Stimulated activated CD4-positive, alpha-beta T cell treated with anti-CD3 and anti-CD28 coated beads, Interleukin-12 subunit alpha, Interleukin-12 subunit beta, amount 100 ng/mL, for 24 hours (primary cell): Measurements from ENCODE around the gene NLK.
"Not testable (repeated sequence)": the region's sequence is repeated elsewhere in the genome, so short reads cannot be mapped to it uniquely, and the experiment has no call there.

Source experiments
- DNase-seq, 2 experiments: peaks; one replicate each; pipeline ENCODE4 v3.0.0-alpha.2; 2020; ENCODE audit warnings: low read depth in 2 of 2

NLK gene

GRCh38 chr17:28072936-28073533 is 30.6 kb downstream of the NLK start:
- DNase-seq: no peak

DNA sequence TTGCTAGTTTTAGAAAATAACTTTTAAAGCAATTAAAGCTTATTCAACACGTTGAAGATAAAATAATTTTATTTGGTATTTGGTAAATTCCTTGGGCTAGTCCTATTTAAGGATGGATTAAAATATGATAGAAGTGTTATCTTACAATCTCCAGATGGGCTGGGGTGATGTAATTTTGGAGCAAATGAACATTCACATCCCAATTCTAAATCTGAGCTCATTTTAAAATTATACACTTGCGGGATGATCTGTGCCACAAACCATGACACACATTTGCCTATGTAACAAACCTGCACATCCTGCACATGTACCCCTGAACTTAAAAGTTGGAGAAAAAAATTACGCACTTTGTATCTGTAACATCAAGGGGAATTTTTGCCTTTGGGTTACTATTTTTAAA is 31.5 kb downstream of the NLK start:
- DNase-seq: no peak

GRCh38 chr17:28076144-28076543 is 33.7 kb downstream of the NLK start:
- DNase-seq: no peak

DNA sequence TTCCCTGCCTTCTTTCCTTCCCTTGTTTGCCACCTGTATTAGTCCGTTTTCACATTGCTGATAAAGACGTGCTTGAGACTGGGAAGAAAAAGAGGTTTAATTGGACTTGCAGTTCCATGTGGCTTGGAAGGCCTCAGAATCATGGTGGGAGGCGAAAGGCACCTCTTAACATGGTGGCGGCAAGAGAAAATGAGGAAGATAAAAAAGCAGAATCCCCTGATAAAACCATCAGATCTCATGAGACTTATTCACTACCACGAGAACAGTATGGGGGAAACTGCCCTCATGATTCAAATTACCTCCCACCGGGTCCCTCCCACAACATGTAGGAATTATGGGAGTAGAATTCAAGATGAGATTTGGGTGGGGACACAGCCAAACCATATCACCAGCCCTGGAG is 34.7 kb downstream of the NLK start:
- DNase-seq: not testable (repeated sequence)

- DNase-seq: no peak
These were observed 36.1 kb downstream of the NLK start for GRCh38 chr17:28078341-28079229.

DNA sequence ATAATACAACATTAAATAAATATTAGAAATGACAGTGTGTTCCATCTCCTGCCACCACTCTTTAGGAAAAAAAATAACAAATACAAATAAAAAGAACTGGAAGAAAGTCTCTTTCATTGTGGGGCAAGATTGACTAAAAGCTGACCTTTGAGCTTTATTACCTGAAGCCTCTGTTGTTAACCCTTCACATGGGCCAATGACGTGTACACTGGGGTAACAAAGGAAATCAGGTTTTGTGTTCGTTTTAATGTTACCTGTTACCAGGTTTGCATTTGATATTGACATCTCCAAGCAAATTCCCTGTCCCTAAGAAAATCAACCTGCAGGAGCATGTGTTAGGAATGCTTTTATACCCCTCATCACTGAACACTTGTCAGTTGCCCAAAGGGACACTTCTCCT is 39.0 kb downstream of the NLK start:
- no peak for DNase-seq

DNA sequence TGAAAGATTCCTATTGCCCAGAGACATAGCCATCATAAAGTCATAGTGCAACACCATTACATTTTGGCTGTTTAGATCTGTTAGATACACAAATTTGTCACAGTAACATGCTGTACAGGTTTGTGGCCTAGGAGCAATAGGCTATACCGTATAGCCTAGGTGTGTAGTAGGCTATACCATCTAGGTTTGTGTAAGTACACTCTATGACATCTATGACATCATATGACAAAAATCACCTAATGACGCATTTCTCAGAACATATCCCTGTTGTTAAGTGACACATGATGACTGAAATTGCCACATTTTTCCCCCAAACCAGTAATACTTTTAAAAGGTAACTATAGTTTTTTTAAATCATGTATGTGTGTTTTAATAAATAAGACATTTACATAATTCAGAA is 43.3 kb downstream of the NLK start:
- no peak for DNase-seq

GRCh38 chr17:28086519-28086918 is 44.0 kb downstream of the NLK start:
- DNase-seq: no peak

DNA sequence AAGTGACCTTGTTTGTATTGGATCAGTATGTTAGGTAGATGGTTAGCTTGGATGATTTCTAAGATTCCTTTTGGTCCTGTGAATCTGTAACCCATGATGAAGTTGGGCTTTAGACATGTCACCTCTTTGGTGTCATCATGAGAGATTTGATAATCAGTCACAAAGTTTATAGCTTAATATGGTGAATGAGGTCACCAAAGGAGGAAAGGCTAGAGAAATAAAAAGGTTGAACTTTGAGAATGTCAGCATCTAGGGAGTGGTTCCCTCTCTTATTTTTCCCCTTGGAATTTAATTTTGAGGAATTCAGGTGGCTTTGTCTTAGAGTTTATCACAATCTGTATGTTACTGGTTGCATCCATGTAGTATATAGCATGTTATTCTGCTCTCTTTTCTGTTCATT is 45.3 kb downstream of the NLK start:
- no peak for DNase-seq

GRCh38 chr17:28090551-28090950 is 48.1 kb downstream of the NLK start:
- DNase-seq: no peak

- no peak for DNase-seq
These were observed 49.6 kb downstream of the NLK start for GRCh38 chr17:28092088-28092487.

GRCh38 chr17:28093999-28094716 is 51.7 kb downstream of the NLK start:
- DNase-seq: no peak

DNA sequence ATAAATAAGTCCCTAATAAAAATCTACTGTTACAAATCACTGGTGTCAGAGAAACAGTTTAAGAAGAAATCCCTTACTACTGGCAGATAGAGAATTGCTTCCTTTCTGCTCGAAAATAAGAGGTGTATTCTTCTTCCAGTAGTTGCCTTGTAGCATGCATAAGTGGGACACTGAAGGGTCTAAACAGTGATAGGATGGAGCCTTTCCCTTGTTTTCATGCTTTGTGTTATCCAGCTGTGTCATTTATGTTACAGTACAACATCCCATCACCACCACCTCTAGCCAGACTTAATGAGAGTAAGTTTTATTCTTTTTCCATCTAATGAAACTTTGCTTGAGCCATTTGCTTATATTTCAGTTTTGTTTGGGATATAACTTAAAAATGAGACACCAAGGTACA is 54.3 kb downstream of the NLK start:
- DNase-seq: no peak

DNA sequence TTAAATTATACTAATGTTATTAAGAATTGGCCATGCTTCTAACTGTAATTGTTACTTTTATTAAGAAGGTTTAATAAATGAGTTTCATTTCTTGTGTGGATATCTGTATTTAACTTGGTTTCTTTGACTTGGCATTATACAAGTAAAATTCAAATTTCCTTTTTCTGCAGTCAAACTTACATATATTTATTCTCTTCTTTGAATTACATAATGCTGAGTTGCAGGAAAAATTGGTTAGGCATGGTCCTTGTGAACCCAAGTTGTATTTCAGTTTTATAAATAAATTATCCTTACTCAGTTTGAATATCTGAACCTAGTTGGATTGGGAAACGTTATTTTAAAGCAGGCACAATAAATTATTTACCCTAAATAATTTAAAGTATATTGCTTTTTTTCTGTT is 54.8 kb downstream of the NLK start:
- DNase-seq: no peak

DNA sequence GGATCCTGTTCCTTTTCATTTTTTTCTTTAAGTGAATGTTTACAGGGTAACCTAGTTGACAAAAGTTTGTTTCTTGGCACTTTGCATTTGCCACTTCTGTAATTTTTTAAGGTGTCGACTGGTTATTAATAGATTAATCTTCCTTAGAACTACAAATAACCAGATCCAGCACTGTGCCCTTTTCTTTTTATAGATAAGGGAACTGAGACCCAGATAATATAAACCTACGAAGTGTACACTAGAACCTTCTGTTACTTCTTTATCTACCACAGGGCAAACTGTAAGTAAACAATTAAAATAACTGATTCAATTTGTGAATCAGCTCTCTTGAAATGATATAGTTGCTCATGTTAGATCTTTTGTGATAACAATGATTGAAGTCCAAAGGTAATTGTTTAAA is 55.4 kb downstream of the NLK start:
- no peak for DNase-seq

DNA sequence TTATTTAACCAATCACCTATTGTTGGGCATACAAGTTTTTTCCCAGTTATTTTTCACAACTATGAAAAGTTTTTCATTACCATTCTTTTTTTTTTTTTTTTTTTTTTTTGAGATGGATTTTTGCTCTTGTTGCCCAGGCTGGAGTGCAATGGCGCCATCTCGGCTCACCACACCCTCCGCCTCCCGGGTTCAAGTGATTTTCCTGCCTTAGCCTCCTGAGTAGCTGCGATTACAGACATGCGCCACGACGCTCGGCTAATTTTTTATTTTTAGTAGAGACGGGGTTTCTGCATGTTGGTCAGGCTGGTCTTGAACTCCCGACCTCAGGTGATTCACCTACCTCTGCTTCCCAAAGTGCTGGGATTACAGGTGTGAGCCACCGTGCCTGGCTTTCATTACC is 56.1 kb downstream of the NLK start:
- not testable (repeated sequence) for DNase-seq

DNA sequence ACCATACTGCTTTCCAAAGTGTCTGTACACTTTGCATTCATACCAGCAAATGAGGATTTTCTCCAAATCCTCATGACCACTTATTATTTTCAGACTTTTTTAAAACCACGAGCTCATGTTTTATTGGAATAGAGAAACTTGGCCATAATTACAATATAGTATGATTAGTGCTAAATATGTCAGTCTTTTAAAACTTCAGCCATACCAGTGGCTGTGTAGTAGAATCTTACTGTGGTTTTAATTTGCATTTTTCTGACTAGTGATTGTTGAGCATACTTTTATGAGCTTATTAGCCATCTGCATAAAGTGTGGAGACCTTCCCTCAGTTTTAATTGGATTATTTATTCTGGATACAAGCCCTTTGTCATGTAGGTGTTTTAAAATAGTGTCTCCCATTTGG is 57.8 kb downstream of the NLK start:
- DNase-seq: no peak

- DNase-seq: no peak
These were observed 58.5 kb downstream of the NLK start for GRCh38 chr17:28100936-28101335.

DNA sequence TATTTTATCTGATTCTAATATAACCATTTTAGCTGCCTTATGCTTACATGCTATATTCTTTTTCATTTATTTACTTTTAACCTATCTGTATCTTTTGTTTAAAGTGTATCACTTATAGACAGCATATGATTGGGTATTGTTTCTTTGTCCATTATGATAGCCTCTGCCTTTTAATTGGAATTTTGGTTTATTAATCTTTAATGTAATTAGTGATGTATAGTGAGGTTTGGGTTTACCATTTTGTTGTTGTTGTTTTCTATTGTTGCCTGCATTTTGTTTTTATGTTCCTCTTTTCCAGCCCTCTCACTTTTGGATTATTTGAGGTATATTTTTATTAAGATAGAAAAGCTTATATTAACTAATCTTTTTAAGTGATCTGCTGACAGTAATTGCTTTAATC is 59.4 kb downstream of the NLK start:
- DNase-seq: no peak

DNA sequence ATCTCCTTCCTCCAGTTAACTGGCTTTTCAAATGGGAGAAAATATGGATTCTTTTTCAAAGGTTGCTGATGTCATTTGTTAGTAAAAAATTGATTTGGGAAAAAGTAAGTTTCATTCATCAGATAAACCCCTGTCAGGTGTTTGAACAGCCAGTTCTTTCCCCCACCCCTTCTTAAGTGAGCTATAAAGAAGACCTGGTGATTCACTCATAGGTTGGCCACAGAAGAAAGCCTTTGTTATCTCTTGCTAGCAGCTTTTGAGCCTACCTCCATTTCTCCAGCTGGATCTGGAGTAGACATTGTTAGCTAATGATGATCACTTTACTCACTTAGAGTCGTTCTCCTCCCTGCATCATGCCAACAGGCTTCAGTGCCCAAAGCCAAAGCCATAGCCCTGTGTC is 63.0 kb downstream of the NLK start:
- DNase-seq: no peak

DNA sequence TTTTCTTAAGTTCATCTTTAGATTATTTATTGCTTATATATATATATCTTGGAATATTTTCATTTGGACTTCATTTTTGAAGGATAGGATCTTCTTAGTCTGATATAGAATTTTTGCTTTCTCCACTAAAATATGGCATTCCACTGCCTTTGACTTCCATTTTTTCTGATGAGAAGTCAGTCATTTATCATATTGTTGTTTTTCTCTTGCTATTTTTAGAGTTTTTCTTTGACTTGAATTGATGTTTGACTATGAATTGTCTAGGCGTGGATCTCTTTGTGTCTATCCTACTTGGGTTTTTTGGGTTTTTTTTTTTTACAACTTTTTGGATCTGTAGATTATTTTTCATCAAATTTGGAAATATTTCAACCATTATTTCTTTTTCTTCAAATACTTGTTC is 67.7 kb downstream of the NLK start:
- DNase-seq: no peak

DNA sequence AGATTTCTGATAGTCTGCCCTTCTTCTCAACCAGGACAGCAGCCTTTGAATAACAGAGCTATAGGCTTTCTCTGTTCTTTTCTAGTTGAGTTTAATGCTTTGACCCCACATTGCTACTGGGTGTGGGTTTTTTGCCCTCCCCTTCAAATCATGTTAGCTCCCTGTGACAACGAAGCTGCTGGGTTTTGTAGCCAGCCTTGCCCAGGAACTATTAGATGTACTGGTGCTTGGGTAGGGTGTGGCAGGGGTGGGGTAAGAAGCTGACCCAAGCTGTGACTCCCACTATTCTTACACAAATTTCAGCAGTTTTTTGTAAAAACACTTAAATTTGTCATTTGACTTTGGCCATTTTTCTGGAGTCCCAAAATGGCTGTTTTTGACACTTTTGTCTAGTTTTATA is 69.7 kb downstream of the NLK start:
- DNase-seq: no peak

GRCh38 chr17:28112606-28113005 is 70.1 kb downstream of the NLK start:
- no peak for DNase-seq
